HG03097 (cell line): ENCODE data around the gene NKX6-2.
"Not testable (repeated sequence)": the region's sequence is repeated elsewhere in the genome, so short reads cannot be mapped to it uniquely, and the experiment has no call there.

Experiments used
- ATAC-seq: cut with Tn5 transposase; IDR thresholded peaks from one replicate; pipeline ENCODE4 v1.9.1; 2021; ENCODE audit not compliant: unreplicated experiment, low FRiP score

Gene NKX6-2

GRCh38 chr10:132783940-132784865 lies 1.7 kb downstream of the NKX6-2 start:
- ATAC-seq, result no peak

- no peak for ATAC-seq
Measured at GRCh38 chr10:132783165-132783939, 2.6 kb downstream of the NKX6-2 start.

- no peak for ATAC-seq
Measured at GRCh38 chr10:132781556-132781955, 4.4 kb downstream of the NKX6-2 start.

GRCh38 chr10:132780356-132780755 lies 5.6 kb downstream of the NKX6-2 start:
- no peak for ATAC-seq

GRCh38 chr10:132779549-132780294 lies 6.2 kb downstream of the NKX6-2 start:
- no peak for ATAC-seq

GRCh38 chr10:132777441-132777840 lies 8.5 kb downstream of the NKX6-2 start:
- no peak for ATAC-seq

GRCh38 chr10:132776821-132777220 lies 9.1 kb downstream of the NKX6-2 start:
- no peak for ATAC-seq

- no peak for ATAC-seq
Measured at GRCh38 chr10:132776186-132776585, 9.8 kb downstream of the NKX6-2 start.

GRCh38 chr10:132774902-132775863 lies 10.8 kb downstream of the NKX6-2 start:
- no peak for ATAC-seq

- no peak for ATAC-seq
Measured at GRCh38 chr10:132774181-132774901, 11.6 kb downstream of the NKX6-2 start.

GRCh38 chr10:132772816-132773215 lies 13.1 kb downstream of the NKX6-2 start:
- not testable (repeated sequence) for ATAC-seq

- ATAC-seq, result no peak
Measured at GRCh38 chr10:132770061-132771021, 15.6 kb downstream of the NKX6-2 start.

GRCh38 chr10:132768346-132769248 lies 17.4 kb downstream of the NKX6-2 start:
- no peak for ATAC-seq

- ATAC-seq, result no peak
Measured at GRCh38 chr10:132766291-132766690, 19.7 kb downstream of the NKX6-2 start.

- no peak for ATAC-seq
Measured at GRCh38 chr10:132765435-132765834, 20.5 kb downstream of the NKX6-2 start.

- ATAC-seq, result no peak
Measured at GRCh38 chr10:132764108-132764507, 21.8 kb downstream of the NKX6-2 start.

- no peak for ATAC-seq
Measured at GRCh38 chr10:132763545-132763944, 22.4 kb downstream of the NKX6-2 start.
